Uterus (tissue), 4 donors: ENCODE results near the gene STAM2. TPM values are rescaled to one million over a fixed set of nuclear protein-coding genes. Genes with fewer than 3 reads are reported as not detected.

Experiments
- DNase-seq, 2 donors: peaks; one replicate each; pipeline ENCODE4 v3.0.0-alpha.2; 2019 to 2020
- H3K27ac ChIP-seq, 2 donors: fragments of 200-600 bp; sonication (generic); 1 replicate in 1 of 2; 2 replicates in 1 of 2; pipeline ENCODE4 v1.5.1; 2016 to 2018
- H3K27me3 ChIP-seq, 2 donors: fragments of 200-600 bp; sonication (generic); one replicate each; pipeline ENCODE4 v1.5.1; 2018 to 2019; ENCODE audit warnings: control low read depth in 1 of 2
- H3K36me3 ChIP-seq, 2 donors: fragments of 200-600 bp; sonication (generic); one replicate each; pipeline ENCODE4 v1.5.1; 2019; ENCODE audit warnings: control low read depth in 1 of 2
- H3K4me1 ChIP-seq, 2 donors: fragments of 200-600 bp; sonication (generic); one replicate each; pipeline ENCODE4 v1.5.1; 2018 to 2019; ENCODE audit warnings: control low read depth in 1 of 2
- H3K4me3 ChIP-seq, 2 donors: fragments of 200-600 bp; sonication (generic); 1 replicate in 1 of 2; 2 replicates in 1 of 2; pipeline ENCODE4 v1.5.1; 2018 to 2019; ENCODE audit warnings: mild to moderate bottlenecking in 1 of 2
- H3K9me3 ChIP-seq, 2 donors: fragments of 200-600 bp; sonication (generic); one replicate each; pipeline ENCODE4 v1.5.1; 2019; ENCODE audit warnings: control low read depth in 1 of 2
- CTCF ChIP-seq, 4 experiments: fragments of 200-600 bp in 2 of 4; fragments of 450-650 bp in 2 of 4; sonication (generic) in 2 of 4; IDR thresholded peaks; one replicate each; pipeline ENCODE4 v1.5.1; 2016 to 2019; ENCODE audit warnings: antibody characterized with exemption in 4 of 4, mild to moderate bottlenecking in 2 of 4, moderate library complexity in 1 of 4
- POLR2A ChIP-seq, 2 donors: fragments of 450-650 bp; IDR thresholded peaks; one replicate each; pipeline ENCODE4 v1.6.1; 2016; ENCODE audit warnings: antibody characterized with exemption in 2 of 2, mild to moderate bottlenecking in 1 of 2, moderate library complexity in 1 of 2
- intact Hi-C: fragments of 100-400 bp; cut with DNase I; formaldehyde crosslinking; loops from one replicate; pipeline ENCODE4 v1.15.1; 2023; ENCODE audit warnings: low total_unique reads
- total RNA-seq, 4 donors: library from RNA; depleted of rRNA in 3 of 4; stranded (reverse); fragments of >200 nt in 3 of 4; gene quantifications; one replicate each; pipeline versions ENCODE4 v1.1.0 to v1.2.4, GENCODE V29; 2014 to 2023
- donor health status: DM: yes; HTN: yes; CAD: no.

The STAM2 gene
- total RNA-seq, result 10 to 100 TPM; 30.0 to 83.0 (median 55.4) TPM

- DNase-seq, result peak; percentile 89 to 96
- H3K27ac ChIP-seq, result peak within 1 kb of the TSS; percentile 94 to 96
- intact Hi-C loops, result loop anchor here (10.0 kb wide), 1 partner anchor 539 kb away; the partner anchor contains the start of genes ARL6IP6 and PRPF40A
- no peaks in the 10 kb centered on the region for H3K4me1 ChIP-seq
- no peaks in the 10 kb centered on the region for H3K9me3 ChIP-seq
- TF ChIP-seq POLR2A (IDR thresholded peaks at IDR 0.05) (peak; percentile 38 to 66), CTCF (IDR thresholded peaks at IDR 0.05) (peak; percentile 92 to 96 (median 94))
- no peaks in the 10 kb centered on the region for H3K27me3 ChIP-seq
- no peaks in the 10 kb centered on the region for H3K36me3 ChIP-seq
- peak within 1 kb of the TSS; percentile 73 to 80 for H3K4me3 ChIP-seq
Observed at GRCh38 chr2:152175368-152176112, at the start of gene STAM2. TSS of gene STAM2 (minus strand) at chr2:152175763. CDS start at chr2:152175642, 121 bp downstream.

GRCh38 chr2:152223977-152224376 is 48.4 kb upstream of the STAM2 start:
- no peaks in the 10 kb centered on the region for H3K9me3 ChIP-seq
- H3K4me1 ChIP-seq, result no peaks in the 10 kb centered on the region
- TF ChIP-seq CTCF (IDR thresholded peaks at IDR 0.05), result no peak
- no peak for TF ChIP-seq POLR2A (IDR thresholded peaks at IDR 0.05)
- no peaks in the 10 kb centered on the region for H3K36me3 ChIP-seq
- no peaks in the 10 kb centered on the region for H3K27me3 ChIP-seq
- peak overlapping the region; percentile 43 to 45 for H3K27ac ChIP-seq
- H3K4me3 ChIP-seq, result no peak overlapping the region
- intact Hi-C loops, result no loop called here
- peak; percentile 17 to 27 for DNase-seq

- TF ChIP-seq POLR2A (IDR thresholded peaks at IDR 0.05) (no peak), CTCF (IDR thresholded peaks at IDR 0.05) (no peak)
- H3K4me1 ChIP-seq, result no peaks in the 10 kb centered on the region
- intact Hi-C loops, result no loop called here
- H3K27me3 ChIP-seq, result no peaks in the 10 kb centered on the region
- peak overlapping the region; percentile 1 to 45 for H3K27ac ChIP-seq
- DNase-seq, result peak; percentile 46 to 54
- H3K4me3 ChIP-seq, result no peak overlapping the region
- H3K36me3 ChIP-seq, result no peaks in the 10 kb centered on the region
- no peaks in the 10 kb centered on the region for H3K9me3 ChIP-seq
Observed at GRCh38 chr2:152222975-152223637, 47.5 kb upstream of the STAM2 start.

- Histone ChIP-seq H3K27ac (peak overlapping the region in 1 of 2 donors; percentile 17), H3K9me3 (no peaks in the 10 kb centered on the region), H3K4me1 (no peaks in the 10 kb centered on the region), H3K4me3 (no peak overlapping the region), H3K27me3 (no peaks in the 10 kb centered on the region), H3K36me3 (no peaks in the 10 kb centered on the region)
- no peak for DNase-seq
- no peak for TF ChIP-seq POLR2A (IDR thresholded peaks at IDR 0.05)
- TF ChIP-seq CTCF (IDR thresholded peaks at IDR 0.05), result no peak
- intact Hi-C loops, result no loop called here
Observed at GRCh38 chr2:152221839-152222238, 46.3 kb upstream of the STAM2 start.
